ENCODE results near the gene MTA1. TPM values are rescaled to one million over a fixed set of nuclear protein-coding genes. Genes with fewer than 3 reads are reported as not detected.

MTA1 gene
- polyA plus RNA-seq, 4 donors, result 92.8 to 167 (median 112) TPM

DNA sequence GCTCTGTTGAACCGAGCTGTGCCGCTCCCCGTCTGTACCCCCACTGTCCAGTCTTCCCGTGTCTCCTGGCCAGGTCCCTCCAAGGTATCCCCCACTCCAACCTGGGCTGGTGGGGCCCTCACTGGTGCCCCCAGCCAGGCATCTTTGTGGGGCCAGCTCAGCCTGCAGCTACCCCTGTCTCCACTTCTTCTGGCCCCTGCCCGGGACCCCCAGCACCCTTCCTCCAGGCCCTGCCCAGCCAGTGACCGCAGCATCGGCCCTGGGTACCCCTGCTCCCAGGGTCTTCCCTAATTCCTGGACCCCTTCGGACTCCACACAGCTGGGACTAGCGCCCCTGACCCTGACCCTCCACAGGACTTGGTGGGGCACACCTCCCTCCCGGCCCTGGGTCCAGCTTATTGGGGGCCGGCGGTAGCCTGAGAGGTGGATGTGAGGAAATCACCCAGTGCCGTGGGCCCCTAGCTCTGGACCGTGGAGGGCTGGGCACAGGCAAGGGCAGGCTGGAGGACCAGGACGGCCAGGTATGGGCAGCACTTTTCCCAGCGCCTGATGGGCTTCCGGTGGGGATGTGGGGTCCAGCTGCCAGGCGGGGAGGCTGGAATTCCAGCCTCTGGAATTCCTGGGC lies 63.0 kb downstream of the MTA1 start:
- DNase-seq (ENCODE audit: low read depth in 4 of 4, low spot score in 3 of 4), result no peak

- no peak for DNase-seq (ENCODE audit: low read depth in 4 of 4, low spot score in 3 of 4)
Measured at GRCh38 chr14:105483300-105484068, 63.9 kb downstream of the MTA1 start.

GRCh38 chr14:105484069-105484996 lies 64.7 kb downstream of the MTA1 start:
- no peak for DNase-seq (ENCODE audit: low read depth in 4 of 4, low spot score in 3 of 4)

- no peak for DNase-seq (ENCODE audit: low read depth in 4 of 4, low spot score in 3 of 4)
Measured at GRCh38 chr14:105484997-105485393, 65.4 kb downstream of the MTA1 start.

GRCh38 chr14:105485739-105486162 lies 66.1 kb downstream of the MTA1 start:
- DNase-seq (ENCODE audit: low read depth in 4 of 4, low spot score in 3 of 4), result no peak

GRCh38 chr14:105486163-105486973 lies 66.7 kb downstream of the MTA1 start, which contains the start of gene CRIP1:
Gene CRIP1, plus strand, starts transcription at chr14:105486886. Its CDS starts 374 bp downstream, at chr14:105487260.
- no peak for DNase-seq (ENCODE audit: low read depth in 4 of 4, low spot score in 3 of 4)

GRCh38 chr14:105486974-105487448 lies 67.4 kb downstream of the MTA1 start:
- DNase-seq (ENCODE audit: low read depth in 4 of 4, low spot score in 3 of 4), result no peak

- DNase-seq (ENCODE audit: low read depth in 4 of 4, low spot score in 3 of 4), result no peak
Measured at GRCh38 chr14:105487449-105487985, 67.9 kb downstream of the MTA1 start.

GRCh38 chr14:105487986-105488777 lies 68.6 kb downstream of the MTA1 start:
- DNase-seq (ENCODE audit: low read depth in 4 of 4, low spot score in 3 of 4), result no peak

- DNase-seq (ENCODE audit: low read depth in 4 of 4, low spot score in 3 of 4), result no peak
Measured at GRCh38 chr14:105488781-105489541, 69.3 kb downstream of the MTA1 start.

DNA sequence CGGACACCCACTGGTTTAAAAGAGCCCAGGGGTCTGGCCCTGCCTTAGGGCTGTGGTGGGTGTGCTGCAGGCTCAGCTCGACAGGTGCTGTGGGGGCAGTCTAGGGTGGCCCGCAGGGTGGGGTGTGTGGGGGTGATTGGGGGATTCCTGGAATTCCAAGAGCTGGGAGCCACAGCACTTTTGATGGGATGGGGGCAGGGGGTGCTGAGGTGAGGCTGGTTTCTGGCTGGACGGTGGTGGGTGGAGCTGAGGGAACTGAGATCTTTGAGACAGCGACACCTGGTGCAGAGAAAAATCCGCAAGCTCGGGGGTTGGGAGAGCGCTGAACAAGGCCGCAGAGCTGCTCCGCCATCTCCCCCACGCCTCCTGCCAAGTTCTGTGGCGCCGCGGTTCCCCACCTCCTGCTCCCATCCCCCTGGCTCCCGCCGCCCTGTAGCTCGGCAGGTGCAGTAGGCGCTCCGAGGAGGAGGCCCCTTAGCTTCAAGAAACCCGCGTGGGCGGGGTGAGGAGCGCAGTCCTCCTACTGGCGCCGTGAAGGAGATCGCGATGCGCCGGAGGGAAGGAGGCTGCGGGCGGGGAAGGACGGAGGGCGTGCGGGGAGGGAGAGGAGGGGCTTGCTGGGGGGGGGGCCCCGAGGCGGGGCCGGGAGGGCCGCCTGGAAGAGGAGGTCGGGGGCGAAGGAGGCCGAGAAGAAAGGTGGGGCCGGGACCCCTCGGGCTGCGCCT lies 70.1 kb downstream of the MTA1 start:
- peak; percentile 82 to 86 (median 84) for DNase-seq (ENCODE audit: low read depth in 4 of 4, low spot score in 3 of 4)

- no peak for DNase-seq (ENCODE audit: low read depth in 4 of 4, low spot score in 3 of 4)
Measured at GRCh38 chr14:105490267-105490571, 70.6 kb downstream of the MTA1 start.

DNA sequence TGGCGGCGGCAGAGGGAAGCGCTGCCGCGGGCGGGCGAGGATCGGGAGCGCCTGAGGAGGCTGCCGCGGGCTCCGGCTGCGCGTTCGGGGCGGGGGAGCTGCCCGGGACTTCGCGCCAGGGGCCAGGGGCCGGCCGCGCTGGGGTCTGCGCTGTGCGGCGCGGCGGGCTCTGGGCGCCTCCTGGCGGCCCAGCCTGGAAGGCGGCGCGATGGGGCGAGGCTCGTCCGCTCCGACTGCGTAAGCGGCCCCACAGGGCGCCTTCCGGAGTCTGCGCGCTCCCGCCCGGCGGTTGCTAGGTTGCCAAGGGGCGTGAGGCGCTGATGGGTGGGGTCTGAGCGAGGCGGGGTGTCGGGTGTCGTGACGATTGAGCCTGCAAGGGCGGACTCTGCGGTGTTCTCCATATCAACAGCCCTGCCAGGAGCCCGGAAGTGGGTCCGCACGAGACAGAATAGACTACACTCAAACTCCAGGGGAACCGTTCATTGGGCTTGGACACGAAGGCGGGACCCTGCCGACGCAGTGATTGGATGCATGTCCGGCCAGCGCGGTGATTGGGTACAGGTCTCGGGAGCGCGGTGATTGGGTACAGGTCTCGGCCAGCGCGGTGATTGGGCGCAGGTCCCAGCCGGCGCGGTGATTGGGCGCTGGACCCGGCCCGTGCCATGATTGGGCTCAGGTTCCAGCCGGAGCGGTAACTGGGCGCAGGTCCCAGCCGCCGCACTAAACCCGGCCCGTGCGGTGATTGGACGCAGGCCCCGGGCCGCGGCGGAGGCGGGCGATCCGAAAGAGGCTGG lies 71.1 kb downstream of the MTA1 start, which contains the start of gene TEDC1:
Gene TEDC1, plus strand, starts transcription at position 675 of the 794 bp plus-strand sequence. CDS start 130 bp downstream, outside the sequence.
- peak; percentile 99 to 100 (median 100) for DNase-seq (ENCODE audit: low read depth in 4 of 4, low spot score in 3 of 4)

- DNase-seq (ENCODE audit: low read depth in 4 of 4, low spot score in 3 of 4), result no peak
Measured at GRCh38 chr14:105491366-105491973, 71.8 kb downstream of the MTA1 start.

- DNase-seq (ENCODE audit: low read depth in 4 of 4, low spot score in 3 of 4), result no peak
Measured at GRCh38 chr14:105492031-105492970, 72.7 kb downstream of the MTA1 start.
